Measurements from ENCODE around the gene HNF1A.

DNA sequence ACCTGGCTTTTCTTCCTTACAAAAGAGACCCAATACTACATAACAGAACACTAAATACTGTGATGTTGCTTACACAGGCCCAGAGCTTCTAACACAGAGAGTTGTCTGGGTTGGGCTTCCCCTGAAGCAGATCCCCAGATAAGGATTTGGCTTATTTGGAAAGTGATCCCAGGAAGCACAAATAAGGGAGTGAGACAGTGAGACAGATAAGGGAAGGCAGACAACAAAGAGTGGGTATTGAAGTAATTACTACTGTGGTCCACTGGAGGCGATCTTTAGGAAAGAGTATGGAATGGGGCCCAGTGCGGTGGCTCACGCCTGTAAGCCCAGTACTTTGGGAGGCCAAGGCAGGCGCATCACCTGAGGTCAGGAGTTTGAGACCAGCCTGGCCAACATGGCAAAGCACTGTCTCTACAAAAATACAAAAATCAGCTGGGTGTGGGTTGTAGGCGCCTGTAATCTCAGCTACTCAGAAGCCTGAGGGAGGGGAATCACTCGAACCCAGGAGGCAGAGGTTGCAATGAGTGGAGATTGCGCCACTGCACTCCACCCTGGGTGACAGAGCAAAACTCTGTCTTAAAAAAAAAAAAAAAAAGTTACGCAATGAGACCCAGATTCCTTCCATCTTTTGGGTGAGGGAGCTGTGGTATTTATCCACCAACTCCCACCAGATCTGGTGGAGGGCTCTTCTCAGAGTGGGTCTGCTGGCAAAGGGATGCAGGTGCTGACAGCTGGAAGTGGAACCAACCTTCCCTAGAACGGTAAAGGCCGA, 48.1 kb downstream of the HNF1A start:
- TF ChIP-seq, protein P1, sequence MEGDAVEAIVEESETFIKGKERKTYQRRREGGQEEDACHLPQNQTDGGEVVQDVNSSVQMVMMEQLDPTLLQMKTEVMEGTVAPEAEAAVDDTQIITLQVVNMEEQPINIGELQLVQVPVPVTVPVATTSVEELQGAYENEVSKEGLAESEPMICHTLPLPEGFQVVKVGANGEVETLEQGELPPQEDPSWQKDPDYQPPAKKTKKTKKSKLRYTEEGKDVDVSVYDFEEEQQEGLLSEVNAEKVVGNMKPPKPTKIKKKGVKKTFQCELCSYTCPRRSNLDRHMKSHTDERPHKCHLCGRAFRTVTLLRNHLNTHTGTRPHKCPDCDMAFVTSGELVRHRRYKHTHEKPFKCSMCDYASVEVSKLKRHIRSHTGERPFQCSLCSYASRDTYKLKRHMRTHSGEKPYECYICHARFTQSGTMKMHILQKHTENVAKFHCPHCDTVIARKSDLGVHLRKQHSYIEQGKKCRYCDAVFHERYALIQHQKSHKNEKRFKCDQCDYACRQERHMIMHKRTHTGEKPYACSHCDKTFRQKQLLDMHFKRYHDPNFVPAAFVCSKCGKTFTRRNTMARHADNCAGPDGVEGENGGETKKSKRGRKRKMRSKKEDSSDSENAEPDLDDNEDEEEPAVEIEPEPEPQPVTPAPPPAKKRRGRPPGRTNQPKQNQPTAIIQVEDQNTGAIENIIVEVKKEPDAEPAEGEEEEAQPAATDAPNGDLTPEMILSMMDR (conservative IDR thresholded peaks at IDR 0.05; ENCODE audit: low read depth, low read length): no peak; the same call in 1 of the 2 replicates
- TF ChIP-seq POLR2A (IDR thresholded peaks at IDR 0.05; ENCODE audit: low read depth, low read length) (no peak), RFX5 (IDR thresholded peaks at IDR 0.05; ENCODE audit: low read depth, low read length) (no peak)
- TF ChIP-seq, protein P2, sequence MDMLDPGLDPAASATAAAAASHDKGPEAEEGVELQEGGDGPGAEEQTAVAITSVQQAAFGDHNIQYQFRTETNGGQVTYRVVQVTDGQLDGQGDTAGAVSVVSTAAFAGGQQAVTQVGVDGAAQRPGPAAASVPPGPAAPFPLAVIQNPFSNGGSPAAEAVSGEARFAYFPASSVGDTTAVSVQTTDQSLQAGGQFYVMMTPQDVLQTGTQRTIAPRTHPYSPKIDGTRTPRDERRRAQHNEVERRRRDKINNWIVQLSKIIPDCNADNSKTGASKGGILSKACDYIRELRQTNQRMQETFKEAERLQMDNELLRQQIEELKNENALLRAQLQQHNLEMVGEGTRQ (IDR thresholded peaks at IDR 0.05; ENCODE audit: low read depth, low read length): no peak

Measured in IMR-90 (cell line).